Measurements from ENCODE around the gene QPCTL. TPM values are rescaled to one million over a fixed set of nuclear protein-coding genes. Genes with fewer than 3 reads are reported as not detected.
A peak's percentile ranks its signal among the peaks of the same experiment; 100 is the strongest.

The QPCTL gene
- total and polyA plus RNA-seq, 9 of the 15 experiments (the other 6 are each of a cell fraction or from before 2014, with no cell fraction given) = 0.99 to 31.3 (median 12.7) TPM

DNA sequence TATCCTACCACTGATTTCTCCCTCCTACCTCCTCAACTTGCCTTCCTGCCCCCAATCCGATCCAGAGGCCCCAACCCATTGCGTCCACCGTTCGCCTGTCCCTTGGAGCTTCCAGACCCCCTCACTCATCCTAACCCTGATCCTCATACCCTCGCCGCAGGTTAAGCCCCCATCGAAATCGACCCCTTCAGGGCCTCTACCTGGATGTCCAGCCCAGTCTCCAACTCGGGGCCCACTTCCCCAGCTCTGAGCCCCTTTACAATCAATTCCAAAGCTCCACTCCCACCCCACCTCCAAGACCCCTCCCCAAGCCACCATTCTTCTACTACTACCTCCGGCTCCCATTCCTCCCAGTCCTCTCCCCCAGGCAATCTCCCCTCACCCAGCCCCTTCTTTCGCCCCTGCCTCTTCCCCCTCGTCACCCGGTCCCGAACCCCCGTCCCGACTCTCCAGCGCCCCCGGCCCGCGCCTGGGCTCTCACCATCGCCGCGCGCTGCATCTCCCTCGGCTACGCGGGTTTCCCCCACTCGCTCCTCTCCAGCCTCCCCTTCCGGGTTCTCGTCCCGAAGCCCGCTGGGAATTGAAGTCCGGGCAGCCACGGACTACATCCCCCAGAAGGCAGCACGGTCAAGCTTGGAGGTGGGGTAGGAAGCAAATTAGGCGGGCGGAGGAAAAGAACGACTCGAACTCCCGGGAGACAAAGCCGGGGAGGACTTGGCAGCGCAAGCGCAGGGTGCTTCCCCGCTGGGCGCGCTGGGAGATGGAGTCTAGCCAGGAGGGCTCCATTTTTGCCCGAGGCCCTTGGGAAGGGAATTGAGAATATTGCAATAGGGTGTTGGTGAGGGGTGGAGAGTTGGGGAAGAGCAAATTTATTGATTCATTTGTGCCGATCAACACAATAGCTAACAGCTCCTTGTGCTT is 38.2 kb downstream of the QPCTL start, which contains the start of gene FBXO46 (continued):
- TF ChIP-seq, protein P1, sequence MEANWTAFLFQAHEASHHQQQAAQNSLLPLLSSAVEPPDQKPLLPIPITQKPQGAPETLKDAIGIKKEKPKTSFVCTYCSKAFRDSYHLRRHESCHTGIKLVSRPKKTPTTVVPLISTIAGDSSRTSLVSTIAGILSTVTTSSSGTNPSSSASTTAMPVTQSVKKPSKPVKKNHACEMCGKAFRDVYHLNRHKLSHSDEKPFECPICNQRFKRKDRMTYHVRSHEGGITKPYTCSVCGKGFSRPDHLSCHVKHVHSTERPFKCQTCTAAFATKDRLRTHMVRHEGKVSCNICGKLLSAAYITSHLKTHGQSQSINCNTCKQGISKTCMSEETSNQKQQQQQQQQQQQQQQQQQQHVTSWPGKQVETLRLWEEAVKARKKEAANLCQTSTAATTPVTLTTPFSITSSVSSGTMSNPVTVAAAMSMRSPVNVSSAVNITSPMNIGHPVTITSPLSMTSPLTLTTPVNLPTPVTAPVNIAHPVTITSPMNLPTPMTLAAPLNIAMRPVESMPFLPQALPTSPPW (CRISPR knock-in tag; IDR thresholded peaks at IDR 0.05) = peak; percentile 88
- TF ChIP-seq, protein P2, sequence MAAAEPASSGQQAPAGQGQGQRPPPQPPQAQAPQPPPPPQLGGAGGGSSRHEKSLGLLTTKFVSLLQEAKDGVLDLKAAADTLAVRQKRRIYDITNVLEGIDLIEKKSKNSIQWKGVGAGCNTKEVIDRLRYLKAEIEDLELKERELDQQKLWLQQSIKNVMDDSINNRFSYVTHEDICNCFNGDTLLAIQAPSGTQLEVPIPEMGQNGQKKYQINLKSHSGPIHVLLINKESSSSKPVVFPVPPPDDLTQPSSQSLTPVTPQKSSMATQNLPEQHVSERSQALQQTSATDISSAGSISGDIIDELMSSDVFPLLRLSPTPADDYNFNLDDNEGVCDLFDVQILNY (CRISPR knock-in tag; IDR thresholded peaks at IDR 0.05) = no peak
- no peak for TF ChIP-seq KLF13 (tag; IDR thresholded peaks at IDR 0.05; ENCODE audit: borderline replicate concordance, low read depth)
- TF ChIP-seq, protein P3, sequence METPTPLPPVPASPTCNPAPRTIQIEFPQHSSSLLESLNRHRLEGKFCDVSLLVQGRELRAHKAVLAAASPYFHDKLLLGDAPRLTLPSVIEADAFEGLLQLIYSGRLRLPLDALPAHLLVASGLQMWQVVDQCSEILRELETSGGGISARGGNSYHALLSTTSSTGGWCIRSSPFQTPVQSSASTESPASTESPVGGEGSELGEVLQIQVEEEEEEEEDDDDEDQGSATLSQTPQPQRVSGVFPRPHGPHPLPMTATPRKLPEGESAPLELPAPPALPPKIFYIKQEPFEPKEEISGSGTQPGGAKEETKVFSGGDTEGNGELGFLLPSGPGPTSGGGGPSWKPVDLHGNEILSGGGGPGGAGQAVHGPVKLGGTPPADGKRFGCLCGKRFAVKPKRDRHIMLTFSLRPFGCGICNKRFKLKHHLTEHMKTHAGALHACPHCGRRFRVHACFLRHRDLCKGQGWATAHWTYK (CRISPR knock-in tag; IDR thresholded peaks at IDR 0.05) = no peak
- no peak for TF ChIP-seq MAFF (IDR thresholded peaks at IDR 0.05; ENCODE audit: low read length)
- TF ChIP-seq FOXJ3 (CRISPR knock-in tag; IDR thresholded peaks at IDR 0.05) = no peak
- no peak for TF ChIP-seq ZNF76 (CRISPR knock-in tag; IDR thresholded peaks at IDR 0.05; ENCODE audit: borderline replicate concordance)
- TF ChIP-seq, protein P4, sequence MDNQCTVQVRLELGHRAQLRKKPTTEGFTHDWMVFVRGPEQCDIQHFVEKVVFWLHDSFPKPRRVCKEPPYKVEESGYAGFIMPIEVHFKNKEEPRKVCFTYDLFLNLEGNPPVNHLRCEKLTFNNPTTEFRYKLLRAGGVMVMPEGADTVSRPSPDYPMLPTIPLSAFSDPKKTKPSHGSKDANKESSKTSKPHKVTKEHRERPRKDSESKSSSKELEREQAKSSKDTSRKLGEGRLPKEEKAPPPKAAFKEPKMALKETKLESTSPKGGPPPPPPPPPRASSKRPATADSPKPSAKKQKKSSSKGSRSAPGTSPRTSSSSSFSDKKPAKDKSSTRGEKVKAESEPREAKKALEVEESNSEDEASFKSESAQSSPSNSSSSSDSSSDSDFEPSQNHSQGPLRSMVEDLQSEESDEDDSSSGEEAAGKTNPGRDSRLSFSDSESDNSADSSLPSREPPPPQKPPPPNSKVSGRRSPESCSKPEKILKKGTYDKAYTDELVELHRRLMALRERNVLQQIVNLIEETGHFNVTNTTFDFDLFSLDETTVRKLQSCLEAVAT (IDR thresholded peaks at IDR 0.05) = 0 out of 4 replicates have a peak, but pooled peaks have one; percentile 20 to 51
- TF ChIP-seq CBX1 (IDR thresholded peaks at IDR 0.05; ENCODE audit: low read depth) = no peak
- TF ChIP-seq ZNF644 (tag; IDR thresholded peaks at IDR 0.05; ENCODE audit: low read depth) = no peak; the same call in 1 of the 2 replicates
- TF ChIP-seq MCM3 (IDR thresholded peaks at IDR 0.05) = no peak
- peak; percentile 80 for TF ChIP-seq ZNF766 (CRISPR knock-in tag; conservative IDR thresholded peaks at IDR 0.05)
- TF ChIP-seq, protein P5, sequence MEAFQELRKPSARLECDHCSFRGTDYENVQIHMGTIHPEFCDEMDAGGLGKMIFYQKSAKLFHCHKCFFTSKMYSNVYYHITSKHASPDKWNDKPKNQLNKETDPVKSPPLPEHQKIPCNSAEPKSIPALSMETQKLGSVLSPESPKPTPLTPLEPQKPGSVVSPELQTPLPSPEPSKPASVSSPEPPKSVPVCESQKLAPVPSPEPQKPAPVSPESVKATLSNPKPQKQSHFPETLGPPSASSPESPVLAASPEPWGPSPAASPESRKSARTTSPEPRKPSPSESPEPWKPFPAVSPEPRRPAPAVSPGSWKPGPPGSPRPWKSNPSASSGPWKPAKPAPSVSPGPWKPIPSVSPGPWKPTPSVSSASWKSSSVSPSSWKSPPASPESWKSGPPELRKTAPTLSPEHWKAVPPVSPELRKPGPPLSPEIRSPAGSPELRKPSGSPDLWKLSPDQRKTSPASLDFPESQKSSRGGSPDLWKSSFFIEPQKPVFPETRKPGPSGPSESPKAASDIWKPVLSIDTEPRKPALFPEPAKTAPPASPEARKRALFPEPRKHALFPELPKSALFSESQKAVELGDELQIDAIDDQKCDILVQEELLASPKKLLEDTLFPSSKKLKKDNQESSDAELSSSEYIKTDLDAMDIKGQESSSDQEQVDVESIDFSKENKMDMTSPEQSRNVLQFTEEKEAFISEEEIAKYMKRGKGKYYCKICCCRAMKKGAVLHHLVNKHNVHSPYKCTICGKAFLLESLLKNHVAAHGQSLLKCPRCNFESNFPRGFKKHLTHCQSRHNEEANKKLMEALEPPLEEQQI (IDR thresholded peaks at IDR 0.05) = no peak
- no peak for TF ChIP-seq ERF (CRISPR knock-in tag; IDR thresholded peaks at IDR 0.05)
- TF ChIP-seq BRD4 (IDR thresholded peaks at IDR 0.05) = 0 out of 2 replicates have a peak, but pooled peaks have one; percentile 22
- TF ChIP-seq, protein P6, sequence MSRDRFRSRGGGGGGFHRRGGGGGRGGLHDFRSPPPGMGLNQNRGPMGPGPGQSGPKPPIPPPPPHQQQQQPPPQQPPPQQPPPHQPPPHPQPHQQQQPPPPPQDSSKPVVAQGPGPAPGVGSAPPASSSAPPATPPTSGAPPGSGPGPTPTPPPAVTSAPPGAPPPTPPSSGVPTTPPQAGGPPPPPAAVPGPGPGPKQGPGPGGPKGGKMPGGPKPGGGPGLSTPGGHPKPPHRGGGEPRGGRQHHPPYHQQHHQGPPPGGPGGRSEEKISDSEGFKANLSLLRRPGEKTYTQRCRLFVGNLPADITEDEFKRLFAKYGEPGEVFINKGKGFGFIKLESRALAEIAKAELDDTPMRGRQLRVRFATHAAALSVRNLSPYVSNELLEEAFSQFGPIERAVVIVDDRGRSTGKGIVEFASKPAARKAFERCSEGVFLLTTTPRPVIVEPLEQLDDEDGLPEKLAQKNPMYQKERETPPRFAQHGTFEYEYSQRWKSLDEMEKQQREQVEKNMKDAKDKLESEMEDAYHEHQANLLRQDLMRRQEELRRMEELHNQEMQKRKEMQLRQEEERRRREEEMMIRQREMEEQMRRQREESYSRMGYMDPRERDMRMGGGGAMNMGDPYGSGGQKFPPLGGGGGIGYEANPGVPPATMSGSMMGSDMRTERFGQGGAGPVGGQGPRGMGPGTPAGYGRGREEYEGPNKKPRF (IDR thresholded peaks at IDR 0.05; ENCODE audit: low read depth, low read length) = no peak

Data from K562 (cell line).